GM12872 (cell line): ENCODE data around the gene IPMK.

ENCODE experiments used
- CTCF ChIP-seq: IDR thresholded peaks from 3 replicates; pipeline ENCODE4 v1.5.1; 2011; ENCODE audit warnings: low read depth, mild to moderate bottlenecking, low read length, moderate library complexity; ENCODE audit not compliant: insufficient read depth

The IPMK gene

GRCh38 chr10:58225654-58226053 lies 42.0 kb downstream of the IPMK start:
- TF ChIP-seq CTCF = no peak

GRCh38 chr10:58220769-58221451 lies 46.8 kb downstream of the IPMK start:
- no peak for TF ChIP-seq CTCF

- TF ChIP-seq CTCF = no peak
Observed at GRCh38 chr10:58219875-58220274, 47.8 kb downstream of the IPMK start.

- TF ChIP-seq CTCF = no peak
Observed at GRCh38 chr10:58217612-58218011, 50.1 kb downstream of the IPMK start.

- TF ChIP-seq CTCF = no peak
Observed at GRCh38 chr10:58212622-58213021, 55.1 kb downstream of the IPMK start.

GRCh38 chr10:58210160-58210559 lies 57.5 kb downstream of the IPMK start:
- TF ChIP-seq CTCF = no peak

GRCh38 chr10:58209669-58210068 lies 58.0 kb downstream of the IPMK start:
- TF ChIP-seq CTCF = no peak
